Ishikawa (cell line): Measurements from ENCODE around the gene MYNN.

Experiments
- TAF1 ChIP-seq: IDR thresholded peaks from 2 replicates; pipeline ENCODE4 v1.6.1; 2012; ENCODE audit warnings: low read depth, mild to moderate bottlenecking
- USF1 ChIP-seq: IDR thresholded peaks from 2 replicates; pipeline ENCODE4 v1.6.1; 2012

DNA sequence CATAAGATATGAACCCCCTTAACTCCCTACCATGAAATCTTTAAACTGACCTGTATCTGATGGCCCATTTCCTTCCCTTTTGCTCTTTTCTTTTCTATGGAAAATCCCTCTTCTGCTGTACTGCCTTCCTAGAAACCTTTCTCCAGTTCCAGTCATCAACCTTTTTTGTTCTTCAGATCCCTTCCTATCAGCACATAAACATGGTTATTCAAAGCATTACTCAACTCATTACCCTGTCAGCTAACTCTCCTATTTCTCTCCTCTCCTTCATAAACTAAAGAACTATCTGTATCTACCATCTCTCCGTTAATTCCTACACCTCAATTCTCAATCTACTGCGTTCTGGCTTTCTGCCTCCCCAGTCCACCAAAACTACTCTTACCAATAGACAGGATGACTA is 21.3 kb upstream of the MYNN start:
- TF ChIP-seq USF1 (no peak), TAF1 (no peak)
